GM21723 (cell line): ENCODE data around the gene RERE.

Source experiments
- ATAC-seq: cut with Tn5 transposase; IDR thresholded peaks from one replicate; pipeline ENCODE4 v1.9.1; 2021; ENCODE audit warnings: mild to moderate bottlenecking, moderate library complexity; ENCODE audit not compliant: unreplicated experiment

RERE gene

GRCh38 chr1:8493916-8494540 lies 323.4 kb downstream of the RERE start:
- no peak for ATAC-seq

- no peak for ATAC-seq
Measured at GRCh38 chr1:8487249-8487648, 330.2 kb downstream of the RERE start.

- no peak for ATAC-seq
Measured at GRCh38 chr1:8486047-8486446, 331.4 kb downstream of the RERE start.

- no peak for ATAC-seq
Measured at GRCh38 chr1:8483586-8483985, 333.9 kb downstream of the RERE start.

- ATAC-seq, result no peak
Measured at GRCh38 chr1:8482979-8483381, 334.5 kb downstream of the RERE start.

GRCh38 chr1:8481650-8482380 lies 335.6 kb downstream of the RERE start:
- ATAC-seq, result no peak

- no peak for ATAC-seq
Measured at GRCh38 chr1:8478566-8478965, 338.9 kb downstream of the RERE start.

- ATAC-seq, result no peak
Measured at GRCh38 chr1:8477983-8478362, 339.5 kb downstream of the RERE start.

GRCh38 chr1:8477166-8477982 lies 340.1 kb downstream of the RERE start:
- peak; percentile 47 for ATAC-seq

GRCh38 chr1:8476006-8476405 lies 341.4 kb downstream of the RERE start:
- no peak for ATAC-seq

GRCh38 chr1:8474369-8474768 lies 343.1 kb downstream of the RERE start:
- ATAC-seq, result no peak

GRCh38 chr1:8473891-8474300 lies 343.5 kb downstream of the RERE start:
- no peak for ATAC-seq

GRCh38 chr1:8473121-8473875 lies 344.1 kb downstream of the RERE start:
- ATAC-seq, result no peak

GRCh38 chr1:8472668-8473067 lies 344.8 kb downstream of the RERE start:
- ATAC-seq, result no peak

GRCh38 chr1:8471451-8471850 lies 346.0 kb downstream of the RERE start:
- ATAC-seq, result no peak

GRCh38 chr1:8468751-8469150 lies 348.7 kb downstream of the RERE start:
- ATAC-seq, result no peak

GRCh38 chr1:8467308-8467707 lies 350.1 kb downstream of the RERE start:
- ATAC-seq, result no peak

GRCh38 chr1:8465692-8466091 lies 351.7 kb downstream of the RERE start:
- ATAC-seq, result no peak

GRCh38 chr1:8465013-8465412 lies 352.4 kb downstream of the RERE start:
- no peak for ATAC-seq

GRCh38 chr1:8464377-8464776 lies 353.1 kb downstream of the RERE start:
- ATAC-seq, result no peak
